MM.1S (cell line): Measurements from ENCODE around the gene FAM234B.

Experiments
- DNase-seq: peaks from one replicate; pipeline ENCODE4 v3.0.0-alpha.2; 2015
- H2AFZ ChIP-seq: fragments of 300-600 bp; sonication (generic); 2 replicates; pipeline ENCODE4 v1.6.0; 2016; ENCODE audit warnings: antibody characterized with exemption, low read length
- H3F3A ChIP-seq: fragments of 300-600 bp; sonication (generic); 2 replicates; pipeline ENCODE4 v1.6.1; 2016; ENCODE audit warnings: mild to moderate bottlenecking, antibody characterized with exemption, low read length, moderate library complexity, mixed read lengths; ENCODE audit not compliant: insufficient read depth
- H3K27ac ChIP-seq: fragments of 300-600 bp; sonication (generic); 2 replicates; pipeline ENCODE4 v1.5.1; 2016; ENCODE audit warnings: mild to moderate bottlenecking, low read length
- H3K27me3 ChIP-seq: fragments of 300-600 bp; sonication (generic); replicated peaks from 2 replicates; pipeline ENCODE4 v1.6.0; 2016; ENCODE audit warnings: low read length; ENCODE audit not compliant: insufficient read depth
- H3K36me3 ChIP-seq: fragments of 300-600 bp; sonication (generic); replicated peaks from 2 replicates; pipeline ENCODE4 v1.6.1; 2016; ENCODE audit warnings: mild to moderate bottlenecking, low read length, mixed read lengths; ENCODE audit not compliant: insufficient read depth
- H3K4me1 ChIP-seq: fragments of 300-600 bp; sonication (generic); 2 replicates; pipeline ENCODE4 v1.6.1; 2016; ENCODE audit warnings: low read length, mixed read lengths
- H3K4me2 ChIP-seq: fragments of 300-600 bp; sonication (generic); 2 replicates; pipeline ENCODE4 v1.6.0; 2016; ENCODE audit warnings: low read depth, low read length
- H3K4me3 ChIP-seq: fragments of 300-600 bp; sonication (generic); 2 replicates; pipeline ENCODE4 v1.5.1; 2016; ENCODE audit warnings: low read length, mixed read lengths
- H3K79me2 ChIP-seq: fragments of 300-600 bp; sonication (generic); 2 replicates; pipeline ENCODE4 v1.6.1; 2016; ENCODE audit warnings: mixed run types, low read length, mixed read lengths
- H3K9ac ChIP-seq: fragments of 300-600 bp; sonication (generic); 2 replicates; pipeline ENCODE4 v1.6.1; 2016; ENCODE audit warnings: low read length, mixed read lengths
- H3K9me2 ChIP-seq: fragments of 300-600 bp; sonication (generic); replicated peaks from 2 replicates; pipeline ENCODE4 v1.6.1; 2016; ENCODE audit warnings: mild to moderate bottlenecking, low read length, mixed read lengths; ENCODE audit not compliant: insufficient read depth
- H3K9me3 ChIP-seq: fragments of 300-600 bp; sonication (generic); replicated peaks from 2 replicates; pipeline ENCODE4 v1.6.1; 2016; ENCODE audit warnings: mild to moderate bottlenecking, low read length, mixed read lengths; ENCODE audit not compliant: insufficient read depth
- H4K20me1 ChIP-seq: fragments of 300-600 bp; sonication (generic); 2 replicates; pipeline ENCODE4 v1.6.1; 2016; ENCODE audit warnings: mild to moderate bottlenecking, low read length, moderate library complexity, mixed read lengths; ENCODE audit not compliant: insufficient read depth
- EZH2 ChIP-seq: fragments of 300-600 bp; sonication (generic); optimal IDR thresholded peaks from 2 replicates; pipeline ENCODE3; 2017; ENCODE audit warnings: low read depth, mild to moderate bottlenecking, antibody characterized with exemption, low read length, mixed read lengths
- EZH2phosphoT487 ChIP-seq: fragments of 300-600 bp; sonication (generic); IDR thresholded peaks from 2 replicates; pipeline ENCODE4 v1.6.1; 2018; ENCODE audit warnings: antibody characterized with exemption, low read length
- TF ChIP-seq, protein P1 (sequence below): fragments of 300-600 bp; sonication (generic); IDR thresholded peaks from 2 replicates; pipeline ENCODE4 v1.5.1; 2016; ENCODE audit warnings: antibody characterized with exemption, low read length, mixed read lengths

The FAM234B gene

DNA sequence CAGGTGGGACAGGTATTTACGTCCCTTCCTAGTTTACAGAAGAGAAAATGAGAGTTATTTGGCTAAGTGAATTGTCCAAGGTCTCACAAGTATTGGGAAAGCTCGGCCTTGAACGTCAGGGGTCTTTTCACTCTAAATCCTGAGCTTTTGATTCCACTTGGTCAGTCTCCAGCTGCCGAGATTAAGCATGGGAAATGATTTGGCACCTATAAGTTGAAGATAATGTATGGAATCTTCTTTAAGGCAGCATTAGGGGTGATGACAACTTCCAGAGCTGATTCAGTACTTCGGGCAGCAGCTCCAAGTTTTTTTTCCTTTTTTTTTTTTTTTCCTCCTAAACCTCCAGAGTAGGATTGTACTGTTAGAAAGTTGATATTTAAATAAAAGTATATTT is 722 bp downstream of the FAM234B start:
- Histone ChIP-seq H2AFZ (peak overlapping the region; percentile 100), H3K4me1 (no peaks in the 10 kb centered on the region; the same call in 1 of the 2 replicates), H3K36me3 (no peaks in the 10 kb centered on the region), H4K20me1 (no peaks in the 10 kb centered on the region), H3K4me2 (peak overlapping the region; percentile 97), H3K27ac (no peak overlapping the region), H3K27me3 (no peaks in the 10 kb centered on the region), H3F3A (no peaks in the 10 kb centered on the region), H3K9me3 (no peaks in the 10 kb centered on the region), H3K9ac (peak overlapping the region; percentile 72; the same call in 1 of the 2 replicates), H3K79me2 (peaks cover 7% of the 10 kb centered on the region; the same call in 1 of the 2 replicates), H3K9me2 (no peaks in the 10 kb centered on the region), H3K4me3 (peak overlapping the region; percentile 99)
- no peak for TF ChIP-seq EZH2phosphoT487
- TF ChIP-seq EZH2: no peak
- TF ChIP-seq, protein P1, sequence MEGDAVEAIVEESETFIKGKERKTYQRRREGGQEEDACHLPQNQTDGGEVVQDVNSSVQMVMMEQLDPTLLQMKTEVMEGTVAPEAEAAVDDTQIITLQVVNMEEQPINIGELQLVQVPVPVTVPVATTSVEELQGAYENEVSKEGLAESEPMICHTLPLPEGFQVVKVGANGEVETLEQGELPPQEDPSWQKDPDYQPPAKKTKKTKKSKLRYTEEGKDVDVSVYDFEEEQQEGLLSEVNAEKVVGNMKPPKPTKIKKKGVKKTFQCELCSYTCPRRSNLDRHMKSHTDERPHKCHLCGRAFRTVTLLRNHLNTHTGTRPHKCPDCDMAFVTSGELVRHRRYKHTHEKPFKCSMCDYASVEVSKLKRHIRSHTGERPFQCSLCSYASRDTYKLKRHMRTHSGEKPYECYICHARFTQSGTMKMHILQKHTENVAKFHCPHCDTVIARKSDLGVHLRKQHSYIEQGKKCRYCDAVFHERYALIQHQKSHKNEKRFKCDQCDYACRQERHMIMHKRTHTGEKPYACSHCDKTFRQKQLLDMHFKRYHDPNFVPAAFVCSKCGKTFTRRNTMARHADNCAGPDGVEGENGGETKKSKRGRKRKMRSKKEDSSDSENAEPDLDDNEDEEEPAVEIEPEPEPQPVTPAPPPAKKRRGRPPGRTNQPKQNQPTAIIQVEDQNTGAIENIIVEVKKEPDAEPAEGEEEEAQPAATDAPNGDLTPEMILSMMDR: no peak
- no peak for DNase-seq

- H3F3A ChIP-seq: no peaks in the 10 kb centered on the region
- no peak overlapping the region for H3K4me2 ChIP-seq
- H3K79me2 ChIP-seq: peaks cover 7% of the 10 kb centered on the region; the same call in 1 of the 2 replicates
- no peaks in the 10 kb centered on the region for H3K36me3 ChIP-seq
- no peak overlapping the region for H3K9ac ChIP-seq
- no peak for DNase-seq
- H4K20me1 ChIP-seq: no peaks in the 10 kb centered on the region
- H3K4me3 ChIP-seq: no peak overlapping the region
- H3K27ac ChIP-seq: no peak overlapping the region
- no peak overlapping the region for H2AFZ ChIP-seq
- H3K9me3 ChIP-seq: no peaks in the 10 kb centered on the region
- H3K27me3 ChIP-seq: no peaks in the 10 kb centered on the region
- H3K4me1 ChIP-seq: peaks cover 1% of the 10 kb centered on the region; the same call in 1 of the 2 replicates
- no peaks in the 10 kb centered on the region for H3K9me2 ChIP-seq
- TF ChIP-seq EZH2phosphoT487 (no peak), EZH2 (no peak)
- TF ChIP-seq, protein P1: no peak
Observed at GRCh38 chr12:13045816-13046215, 1.6 kb downstream of the FAM234B start.

- Histone ChIP-seq H2AFZ (no peak overlapping the region), H3K79me2 (peaks cover 15% of the 10 kb centered on the region; the same call in 1 of the 2 replicates), H3K27ac (no peak overlapping the region), H3K9ac (no peak overlapping the region), H4K20me1 (no peaks in the 10 kb centered on the region), H3K36me3 (no peaks in the 10 kb centered on the region), H3F3A (no peaks in the 10 kb centered on the region), H3K4me3 (no peak overlapping the region), H3K9me3 (no peaks in the 10 kb centered on the region), H3K4me2 (no peak overlapping the region), H3K27me3 (no peaks in the 10 kb centered on the region), H3K4me1 (peaks cover 12% of the 10 kb centered on the region), H3K9me2 (no peaks in the 10 kb centered on the region)
- TF ChIP-seq EZH2 (no peak), EZH2phosphoT487 (no peak)
- TF ChIP-seq, protein P1: no peak
- DNase-seq: no peak
Observed at GRCh38 chr12:13046964-13047363, 2.8 kb downstream of the FAM234B start.
